Right lobe of liver (tissue), 4 donors: ENCODE measurements around the gene RASGRF2.

Experiments used
- CTCF ChIP-seq, 4 donors: fragments of 200-600 bp in 3 of 4; fragments of 450-650 bp in 1 of 4; IDR thresholded peaks; one replicate each; pipeline versions ENCODE4 v1.5.1 to v1.8.0; 2016 to 2022; ENCODE audit warnings: antibody characterized with exemption in 4 of 4, mild to moderate bottlenecking in 2 of 4
- POLR2A ChIP-seq: fragments of 450-650 bp; IDR thresholded peaks from one replicate; pipeline ENCODE4 v1.6.1; 2017; ENCODE audit warnings: antibody characterized with exemption, mild to moderate bottlenecking
- donor health status: DM: no; HTN: no; CAD: no.
- donor health status: DM: no; HTN: no; CAD: no.
- donor health status: DM: no; HTN: yes; CAD: no.

- TF ChIP-seq POLR2A (no peak), CTCF (IDR thresholded peaks at IDR 0.05) (no peak)
Measured at GRCh38 chr5:81167544-81167943, 207.4 kb downstream of the RASGRF2 start.
